HepG2 (cell line): ENCODE data around the gene CLIC3.

Experiments
- EP300 ChIP-seq, 3 experiments: sonication (generic) in 1 of 3; formaldehyde crosslinking in 1 of 3; IDR thresholded peaks; 2 replicates each; pipeline versions ENCODE4 v1.5.1 to v1.6.1; 2011 to 2020; ENCODE audit warnings: low read depth in 2 of 3, low read length in 2 of 3, borderline replicate concordance in 1 of 3, improper control_type of control experiment in 1 of 3, mild to moderate bottlenecking in 1 of 3, missing genetic modification reagents in 1 of 3, moderate library complexity in 1 of 3
- EZH2 ChIP-seq: conservative IDR thresholded peaks from 2 replicates; pipeline ENCODE4 v1.6.1; 2012; ENCODE audit warnings: mild to moderate bottlenecking, low read depth, low read length, moderate library complexity
- KDM3A ChIP-seq: IDR thresholded peaks from 2 replicates; pipeline ENCODE4 v1.6.1; 2018; ENCODE audit warnings: low read depth, missing compliant biosample characterization
- NR1H2 ChIP-seq: sonication (generic); formaldehyde crosslinking; IDR thresholded peaks from 2 replicates; pipeline ENCODE4 v1.8.1; 2022; ENCODE audit warnings: low read depth, missing genetic modification reagents, borderline replicate concordance
- NR2C2 ChIP-seq: sonication (generic); formaldehyde crosslinking; IDR thresholded peaks from 2 replicates; pipeline ENCODE4 v1.4.0; 2020; ENCODE audit warnings: missing genetic modification reagents, mild to moderate bottlenecking, moderate library complexity, borderline replicate concordance
- POLR2AphosphoS5 ChIP-seq: IDR thresholded peaks from 2 replicates; pipeline ENCODE4 v1.6.1; 2012; ENCODE audit warnings: low read depth, low read length
- PRPF4 ChIP-seq: fragments of 200-400 bp; formaldehyde crosslinking; IDR thresholded peaks from 2 replicates; pipeline ENCODE4 v1.6.1; 2016; ENCODE audit warnings: low read length, low read depth; ENCODE audit not compliant: poor library complexity, severe bottlenecking
- RXRA ChIP-seq: sonication (generic); formaldehyde crosslinking; IDR thresholded peaks from 2 replicates; pipeline ENCODE4 v1.5.1; 2020; ENCODE audit warnings: missing genetic modification reagents
- TCF7L2 ChIP-seq: IDR thresholded peaks from 2 replicates; pipeline ENCODE4 v1.6.1; 2011; ENCODE audit warnings: mild to moderate bottlenecking, low read depth, low read length, moderate library complexity
- ZNF24 ChIP-seq: fragments of 450-650 bp; IDR thresholded peaks from 2 replicates; pipeline ENCODE4 v1.6.1; 2017; ENCODE audit warnings: antibody characterized with exemption, mild to moderate bottlenecking
- ZNF563 ChIP-seq: sonication (generic); formaldehyde crosslinking; IDR thresholded peaks from 2 replicates; pipeline ENCODE4 v1.8.0; 2022; ENCODE audit warnings: mild to moderate bottlenecking, moderate library complexity, missing genetic modification reagents

- TF ChIP-seq ZNF563 (CRISPR knock-in tag) (no peak), NR1H2 (CRISPR knock-in tag) (no peak), NR2C2 (CRISPR knock-in tag) (no peak), RXRA (no peak), ZNF24 (no peak), POLR2AphosphoS5 (no peak), TCF7L2 (no peak), PRPF4 (no peak), KDM3A (no peak), EP300 (IDR thresholded peaks at IDR 0.05; ENCODE audit: low read depth in 2 of 2, low read length in 2 of 2) (no peak), EP300 (CRISPR knock-in tag; IDR thresholded peaks at IDR 0.05; ENCODE audit: borderline replicate concordance) (no peak), EZH2 (no peak)
Measured at GRCh38 chr9:136985853-136986252, 10.5 kb downstream of the CLIC3 start.
